SK-N-DZ (cell line): ENCODE data around the gene NIPA2. TPM values are rescaled to one million over a fixed set of nuclear protein-coding genes. Genes with fewer than 3 reads are reported as not detected.
"Not testable (repeated sequence)": the region's sequence is repeated elsewhere in the genome, so short reads cannot be mapped to it uniquely, and the experiment has no call there.

Experiments used
- DNase-seq: peaks from one replicate; pipeline ENCODE4 v3.0.0-alpha.2; 2015; ENCODE audit warnings: low spot score
- polyA plus RNA-seq, 2 experiments: library from polyadenylated mRNA; depleted of rRNA; stranded (reverse); fragments of >200 nt; gene quantifications; 2 replicates each; pipeline ENCODE4 v1.2.3, GENCODE V29; 2014

The NIPA2 gene
- 68.9 and 82.1 TPM in 2 replicates for polyA plus RNA-seq (2014; cell fraction: cytosol; rRNA removed)
- polyA plus RNA-seq (2014; cell fraction: nucleus; rRNA removed), result 28.6 and 31.1 TPM in 2 replicates

DNA sequence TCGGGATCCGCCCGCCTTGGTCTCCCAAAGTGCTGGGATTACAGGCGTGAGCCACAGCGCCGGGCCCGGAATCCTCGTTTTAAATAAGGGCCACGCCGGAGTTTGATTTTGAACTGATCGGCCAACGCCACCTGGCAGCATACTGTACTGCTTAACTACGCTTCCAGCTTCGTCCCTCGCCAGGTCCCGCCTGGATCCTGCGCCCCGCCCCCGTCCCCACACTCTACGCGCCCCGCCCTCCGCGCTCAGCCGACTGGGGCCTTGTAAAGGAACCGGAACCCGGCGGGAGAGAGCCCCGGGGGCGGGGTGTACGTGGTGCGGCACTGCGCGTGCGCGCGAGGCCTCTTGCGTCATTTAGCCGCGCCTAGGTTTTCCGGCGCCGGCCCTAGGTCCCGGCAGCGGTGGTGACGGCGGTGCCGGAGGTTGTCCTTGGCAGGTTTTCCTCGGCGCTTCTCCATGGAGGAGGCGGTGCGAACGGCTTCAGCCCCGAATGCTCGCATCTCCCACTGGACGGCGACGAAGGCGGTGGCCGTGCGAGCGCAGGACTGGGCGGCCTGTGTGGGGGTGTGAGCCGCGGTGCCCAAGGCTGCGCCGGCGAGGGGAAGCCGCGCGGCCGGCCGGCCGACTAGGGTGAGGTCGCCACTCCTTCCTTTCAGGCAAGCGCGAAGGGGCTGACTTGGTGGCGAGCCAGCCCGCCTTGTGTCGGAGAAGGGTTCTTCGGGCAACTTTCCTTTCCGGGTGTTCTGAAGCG lies at the start of gene NIPA2:
NIPA2 (plus strand) TSS at position 375 of the 751 bp plus-strand sequence. CDS start 13,066 bp downstream, outside the sequence.
- peak; percentile 97 for DNase-seq

DNA sequence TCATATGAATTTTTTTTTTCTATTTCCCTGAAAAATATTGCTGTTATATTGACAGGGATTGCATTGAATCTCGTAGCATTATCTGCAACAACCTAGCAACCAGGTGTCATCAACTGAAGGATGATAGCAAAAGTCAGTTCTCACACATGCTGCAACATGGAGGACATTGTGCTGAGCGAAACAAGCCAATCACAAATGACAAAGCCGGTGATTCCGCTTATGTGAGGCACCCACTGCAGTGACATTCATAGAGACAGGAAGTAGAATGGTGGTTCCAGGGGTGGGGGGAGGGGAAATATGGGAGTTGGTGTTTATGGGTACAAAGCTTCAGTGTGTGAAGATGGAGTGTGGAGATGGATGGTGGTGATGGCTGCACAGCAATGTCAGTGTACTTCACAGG lies 44.4 kb upstream of the NIPA2 start:
- no peak for DNase-seq

DNA sequence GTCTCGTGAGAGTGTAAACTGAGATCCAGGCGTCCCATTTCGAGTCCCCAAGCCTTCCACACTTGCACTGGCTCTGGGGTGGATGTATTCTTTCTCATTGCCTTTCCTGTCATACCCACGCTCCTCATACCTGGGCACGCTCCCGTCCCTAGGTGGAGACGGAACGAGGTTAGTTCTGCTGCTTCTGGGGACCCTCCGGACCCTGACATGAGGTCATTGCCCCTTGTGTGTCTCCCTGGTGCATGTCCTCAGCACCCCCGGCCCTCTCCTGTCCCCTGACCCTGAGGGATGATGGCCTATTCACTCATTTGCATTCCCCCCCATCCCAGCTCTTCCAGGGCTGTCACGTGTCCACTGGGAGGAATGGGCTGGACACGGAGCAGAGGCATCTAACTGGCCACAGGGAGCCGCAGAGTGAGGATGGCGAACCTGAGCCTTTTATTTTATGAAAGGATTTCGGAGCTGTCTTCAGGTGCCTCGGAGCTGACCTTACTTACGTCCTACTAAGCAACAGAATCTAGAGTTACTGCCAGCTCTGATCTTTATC lies 43.8 kb upstream of the NIPA2 start:
- no peak for DNase-seq

DNA sequence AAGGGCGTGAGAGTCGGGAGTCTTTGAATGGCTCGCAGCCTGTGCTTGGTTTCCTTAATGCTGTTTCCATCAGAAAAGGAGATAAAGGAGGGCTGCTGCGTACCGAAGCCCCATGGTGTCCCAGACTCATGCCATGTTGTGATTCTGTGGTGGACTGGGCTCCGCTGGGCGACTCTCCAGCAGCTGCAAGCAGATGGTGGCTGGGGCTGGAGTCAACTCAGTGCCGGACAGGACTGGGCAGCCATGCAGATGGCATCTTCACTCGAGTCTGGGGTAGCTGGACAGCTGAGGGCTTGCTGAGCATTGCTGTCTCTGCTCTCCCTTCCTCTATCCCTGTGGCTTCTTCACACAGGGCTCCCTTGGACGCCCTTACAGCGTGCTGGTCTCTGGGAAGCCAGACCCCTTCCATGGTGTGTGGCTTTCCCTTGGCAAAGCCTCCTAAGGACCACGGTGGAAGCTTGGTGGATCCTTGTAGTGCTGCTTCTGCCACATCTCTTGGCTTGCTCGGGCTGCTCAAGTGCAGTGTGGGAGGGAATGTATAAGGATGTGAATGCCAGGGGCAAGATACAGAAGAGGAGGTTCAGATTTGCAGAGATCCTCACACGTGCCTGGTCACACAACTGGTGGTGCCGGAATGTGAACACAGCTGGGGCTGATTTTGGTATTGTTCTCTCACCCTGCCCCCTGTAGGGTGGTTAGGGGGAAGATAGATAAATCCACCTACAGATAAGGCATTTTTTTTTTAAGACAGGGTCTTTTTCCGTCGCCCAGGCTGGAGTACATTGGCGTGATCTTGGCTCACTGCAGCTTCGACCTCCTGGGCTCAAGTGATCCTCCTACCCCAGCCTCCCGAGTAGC lies 43.0 kb upstream of the NIPA2 start:
- DNase-seq, result no peak

DNA sequence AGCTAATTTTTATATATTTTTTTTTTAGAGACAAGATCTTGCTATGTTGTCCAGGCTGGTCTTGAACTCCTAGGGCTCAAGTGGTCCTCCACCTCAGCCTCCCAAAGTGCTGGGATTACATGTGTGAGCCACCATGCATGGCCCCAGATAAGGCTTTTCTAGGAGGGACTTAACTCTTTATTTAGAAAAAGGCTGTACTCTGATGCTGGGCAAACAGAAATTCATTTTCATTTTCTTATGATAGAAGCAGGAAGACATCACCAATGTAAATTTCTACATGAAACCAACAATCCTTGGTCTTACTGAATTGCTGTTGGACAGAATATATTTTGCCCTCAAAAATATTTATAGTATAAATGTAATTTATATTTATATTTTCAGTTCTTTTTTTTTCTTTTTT lies 42.4 kb upstream of the NIPA2 start:
- DNase-seq, result no peak

DNA sequence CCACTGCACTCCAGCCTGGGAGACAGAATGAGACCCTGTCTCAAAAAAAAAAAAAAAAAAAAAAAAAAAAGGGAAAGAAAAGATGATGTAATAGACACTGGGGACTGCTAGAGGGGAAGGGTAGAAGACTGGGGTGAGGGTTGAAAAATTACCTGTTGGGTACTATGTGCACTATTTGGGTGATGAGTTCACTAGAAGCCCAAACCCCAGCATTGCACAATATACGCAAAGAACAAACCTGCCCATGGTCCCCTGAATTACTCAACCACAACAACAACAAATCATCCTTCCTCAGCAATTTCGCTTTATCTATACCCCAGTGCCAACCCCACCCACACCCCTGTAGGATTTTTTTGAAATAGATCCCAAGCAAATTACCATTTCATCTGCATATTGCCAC lies 38.6 kb upstream of the NIPA2 start:
- DNase-seq, result no peak

DNA sequence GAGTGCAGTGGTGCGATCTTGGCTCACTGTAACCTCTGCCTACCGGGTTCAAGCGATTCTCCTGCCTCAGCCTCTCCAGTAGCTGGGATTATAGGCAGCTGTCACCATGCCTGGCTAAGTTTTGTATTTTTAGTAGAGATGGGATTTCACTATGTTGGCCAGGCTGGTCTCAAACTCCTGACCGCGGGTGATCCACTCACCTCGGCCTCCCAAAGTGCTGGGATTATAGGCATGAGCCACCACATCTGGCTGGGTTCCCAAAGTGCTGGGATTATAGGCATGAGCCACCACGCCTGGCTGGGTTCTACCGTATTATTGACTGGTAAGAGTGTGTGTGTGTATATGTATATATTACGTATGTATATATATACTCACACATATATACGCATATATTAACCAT lies 35.5 kb upstream of the NIPA2 start:
- DNase-seq, result not testable (repeated sequence)

DNA sequence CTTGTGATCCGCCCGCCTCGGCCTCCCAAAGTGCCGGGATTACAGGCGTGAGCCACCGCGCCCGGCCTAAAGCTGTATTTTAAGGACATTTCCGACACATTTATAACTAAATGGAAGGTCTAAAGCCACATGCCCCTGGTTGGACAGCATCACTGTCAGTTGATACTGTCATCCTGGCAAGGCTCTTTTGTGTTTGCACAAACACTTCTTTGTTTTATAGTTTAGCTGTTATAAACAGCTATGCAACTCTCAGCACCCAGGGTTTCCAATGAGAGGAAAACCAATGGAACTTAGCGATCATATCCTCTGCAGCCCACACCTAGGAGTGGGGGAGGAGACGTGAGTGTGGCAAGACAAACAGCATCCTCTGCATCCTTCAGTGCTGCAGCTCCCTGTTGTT lies 32.3 kb upstream of the NIPA2 start:
- DNase-seq, result no peak

DNA sequence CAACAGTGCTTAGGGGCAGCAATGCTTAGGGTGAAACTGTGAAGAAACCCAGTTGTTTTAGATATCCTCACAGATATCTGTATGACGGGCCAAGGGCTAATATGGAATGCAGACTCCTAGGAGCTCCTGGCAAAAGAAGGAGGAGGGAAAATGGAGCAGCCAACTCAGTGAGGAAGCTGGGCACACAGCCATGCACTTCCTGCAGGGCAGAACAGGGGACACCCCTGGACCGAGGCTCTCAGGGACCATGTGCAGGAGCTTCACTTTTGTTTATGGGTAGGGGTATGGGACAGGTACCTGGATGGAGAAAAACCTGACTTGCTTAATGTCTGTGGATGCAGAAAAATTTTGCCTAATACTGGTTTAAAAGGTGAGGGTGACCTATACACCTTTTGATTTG lies 31.8 kb upstream of the NIPA2 start:
- no peak for DNase-seq

DNA sequence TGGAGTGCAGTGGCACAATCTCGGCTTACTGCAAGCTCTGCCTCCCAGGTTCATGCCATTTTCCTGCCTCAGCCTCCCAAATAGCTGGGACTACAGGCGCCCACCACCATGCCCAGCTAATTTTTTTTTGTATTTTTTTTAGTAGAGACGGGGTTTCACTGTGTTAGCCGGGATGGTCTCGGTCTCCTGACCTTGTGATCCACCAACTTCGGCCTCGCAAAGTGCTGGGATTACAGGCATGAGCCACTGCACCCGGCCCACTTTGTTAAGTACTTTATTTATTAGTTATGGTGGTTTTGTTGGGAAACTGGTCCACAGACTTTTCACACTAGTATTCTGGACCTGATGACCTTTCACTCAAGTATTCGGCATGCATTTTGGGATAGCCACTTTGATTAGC lies 30.6 kb upstream of the NIPA2 start:
- not testable (repeated sequence) for DNase-seq

DNA sequence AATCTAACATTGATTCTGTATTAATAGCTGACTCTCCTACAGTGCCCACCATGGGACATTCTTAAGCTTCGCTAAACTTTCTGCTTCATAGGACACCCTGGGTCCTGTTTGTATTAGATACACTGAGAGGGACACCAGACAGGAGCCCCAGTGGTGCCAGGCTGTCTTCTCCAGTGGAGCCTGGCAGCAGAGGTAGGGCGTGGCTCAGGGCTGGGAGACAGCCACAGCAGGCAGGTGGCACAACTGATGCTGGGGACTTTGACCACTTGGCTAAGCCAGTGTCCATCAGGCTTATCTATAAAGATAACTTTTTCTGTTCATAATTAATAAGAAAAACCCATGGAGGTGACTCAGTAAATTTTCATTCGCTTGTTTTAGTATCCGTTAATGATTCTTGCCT lies 30.2 kb upstream of the NIPA2 start:
- DNase-seq, result no peak

DNA sequence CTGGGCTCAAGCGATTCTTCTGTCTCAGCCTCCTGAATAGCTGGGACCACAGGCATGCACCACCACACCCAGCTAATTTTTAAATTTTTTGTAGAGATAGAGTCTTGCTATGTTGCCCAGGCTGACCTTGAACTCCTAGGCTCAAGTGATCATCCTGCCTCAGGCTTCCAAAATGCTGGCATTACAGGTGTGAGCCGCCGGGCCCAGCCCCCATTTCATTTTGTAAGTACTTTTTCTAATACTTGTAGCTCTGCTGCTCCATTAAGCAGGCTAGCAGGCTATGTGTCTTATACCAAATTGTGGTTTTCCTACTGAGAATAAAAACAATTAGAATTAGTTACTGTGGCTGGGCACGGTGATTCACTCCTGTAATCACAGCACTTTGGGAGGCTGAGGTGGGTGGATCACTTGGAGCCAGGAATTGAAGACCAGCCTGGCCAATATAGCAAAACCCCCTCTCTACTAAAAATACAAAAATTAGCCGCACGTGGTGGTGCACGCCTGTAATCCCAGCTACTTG lies 29.6 kb upstream of the NIPA2 start:
- no peak for DNase-seq

DNA sequence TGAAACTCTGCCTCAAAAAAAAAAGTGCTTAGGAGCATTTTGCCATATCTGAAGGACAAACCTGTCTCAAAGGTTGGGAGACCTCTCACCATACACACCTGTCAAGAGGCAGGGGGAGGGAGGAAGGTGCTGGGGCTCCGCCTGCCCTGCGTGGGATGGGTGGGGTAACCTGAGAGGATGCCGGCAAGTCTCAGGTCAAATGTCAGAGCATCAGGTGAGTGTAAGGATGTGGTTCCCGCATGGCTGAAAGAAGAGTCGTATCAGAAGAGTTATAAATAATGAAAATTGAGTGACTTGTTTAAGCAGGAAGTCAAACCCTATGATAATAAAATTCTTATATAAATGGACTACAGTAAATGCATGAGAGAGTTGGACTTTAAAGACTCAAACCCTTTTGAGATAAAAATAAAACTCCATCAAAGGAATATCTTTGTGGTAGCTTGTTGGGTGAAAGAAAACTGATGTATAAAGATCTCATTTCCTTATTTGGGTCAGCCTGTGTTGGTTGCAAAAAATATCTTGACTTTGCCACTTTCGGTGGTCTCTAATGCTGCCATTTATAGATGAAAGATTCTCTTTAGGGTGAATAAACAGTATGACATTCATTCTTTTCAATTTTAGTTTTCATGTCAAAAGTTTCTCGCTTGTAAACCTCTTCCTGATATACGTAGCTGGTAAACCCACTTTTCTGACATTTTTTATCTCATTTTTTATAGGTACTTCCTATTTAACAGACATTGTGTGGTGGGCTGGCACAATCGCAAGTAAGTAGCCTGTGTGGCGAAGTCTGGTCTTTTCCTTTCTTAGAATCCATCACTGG lies 28.2 kb upstream of the NIPA2 start:
- no peak for DNase-seq

DNA sequence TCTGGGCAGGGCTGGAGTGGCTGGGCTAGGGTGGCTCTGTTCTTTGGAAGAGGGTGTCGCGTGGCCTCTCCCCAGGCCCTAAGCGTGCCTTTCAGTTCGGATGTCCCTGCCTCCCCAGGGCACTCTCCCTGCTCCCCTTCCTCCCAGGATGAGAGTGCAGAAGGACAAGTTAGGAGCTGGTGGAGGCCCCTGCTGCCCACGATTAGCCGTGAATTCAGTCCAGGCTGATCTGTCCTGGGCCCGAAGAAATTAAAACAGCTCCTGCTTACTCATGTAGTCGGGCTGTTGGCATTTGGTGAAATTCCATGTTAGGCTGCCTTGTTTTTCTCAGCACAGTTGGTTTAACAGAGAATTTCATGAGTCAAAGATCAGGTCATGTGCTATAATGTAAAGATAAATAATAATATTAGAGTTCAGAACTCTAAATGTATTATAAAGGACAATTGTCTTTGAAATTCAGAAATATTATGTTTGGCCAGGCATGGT lies 27.6 kb upstream of the NIPA2 start:
- no peak for DNase-seq

DNA sequence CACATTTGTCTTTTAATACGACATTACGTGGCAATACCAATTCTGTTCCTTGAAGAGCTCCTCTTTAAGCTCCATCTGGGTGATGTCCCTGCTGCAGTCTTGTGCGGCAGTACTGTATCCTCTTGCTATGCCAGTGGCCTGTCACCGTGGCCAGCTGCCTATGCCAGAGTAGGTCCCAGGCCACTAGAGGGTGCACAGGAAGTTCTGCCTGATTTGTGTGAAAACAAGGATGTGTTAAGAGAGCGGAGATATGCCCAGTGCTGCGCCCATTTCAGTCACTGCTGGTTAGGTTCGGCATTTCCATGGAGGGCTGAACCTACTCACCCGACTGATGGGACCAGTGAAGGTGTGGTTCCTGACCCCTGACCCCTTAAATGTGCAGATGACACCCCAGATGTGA lies 26.8 kb upstream of the NIPA2 start:
- peak; percentile 9 for DNase-seq

DNA sequence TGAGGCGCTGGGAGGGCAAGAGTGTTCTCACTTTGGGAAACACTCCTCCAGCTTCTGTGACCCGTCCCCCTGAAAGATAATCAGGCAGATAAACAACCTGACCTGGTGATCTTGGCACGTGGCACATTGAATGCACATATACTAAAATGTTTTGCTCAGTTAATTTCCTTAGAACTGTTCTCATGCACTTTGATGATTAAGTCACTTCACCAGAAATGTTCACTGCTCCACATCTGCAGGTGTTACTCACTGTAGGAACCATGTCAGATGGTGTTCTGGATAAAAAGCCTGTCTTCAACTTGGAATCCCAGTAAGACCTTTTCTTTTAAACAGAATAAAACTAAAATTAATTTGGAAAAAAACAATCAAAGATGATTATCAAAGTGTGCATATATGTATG lies 24.6 kb upstream of the NIPA2 start:
- no peak for DNase-seq

DNA sequence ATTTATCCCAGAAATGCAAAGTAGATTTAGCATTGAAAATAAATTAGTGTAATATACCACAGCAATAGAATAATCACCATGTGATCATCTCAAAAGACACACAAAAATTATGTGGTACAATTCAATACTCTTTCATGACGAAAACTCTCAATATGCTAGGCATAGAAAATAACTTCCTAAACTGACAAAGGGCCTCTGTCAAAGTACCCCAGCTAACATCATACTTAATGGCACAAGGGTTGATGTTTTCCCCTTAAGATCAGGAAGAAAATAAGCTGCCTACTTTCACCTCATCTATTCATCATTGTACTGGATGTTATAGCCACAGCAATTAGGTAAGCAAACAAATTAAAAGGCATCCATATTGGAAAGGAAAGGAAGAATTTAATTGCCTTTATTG lies 22.7 kb upstream of the NIPA2 start:
- no peak for DNase-seq

DNA sequence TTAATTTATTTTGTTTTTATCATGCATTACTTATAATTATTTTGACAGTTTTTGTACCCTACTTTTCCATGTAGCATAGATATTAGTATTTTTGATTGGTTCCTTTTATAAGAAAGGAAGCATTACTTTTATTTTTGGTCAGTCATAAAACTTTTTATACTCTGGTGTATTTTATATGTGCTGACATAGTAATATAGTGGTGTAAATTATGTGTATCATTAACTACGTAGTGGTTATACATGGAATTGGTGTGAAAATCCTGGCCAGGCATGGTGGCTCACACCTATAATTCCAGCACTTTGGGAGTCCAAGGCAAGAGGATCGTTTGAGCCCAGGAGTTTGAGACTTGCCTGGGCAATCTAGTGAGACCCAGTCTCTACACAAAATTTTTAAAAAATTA lies 18.8 kb upstream of the NIPA2 start:
- no peak for DNase-seq

DNA sequence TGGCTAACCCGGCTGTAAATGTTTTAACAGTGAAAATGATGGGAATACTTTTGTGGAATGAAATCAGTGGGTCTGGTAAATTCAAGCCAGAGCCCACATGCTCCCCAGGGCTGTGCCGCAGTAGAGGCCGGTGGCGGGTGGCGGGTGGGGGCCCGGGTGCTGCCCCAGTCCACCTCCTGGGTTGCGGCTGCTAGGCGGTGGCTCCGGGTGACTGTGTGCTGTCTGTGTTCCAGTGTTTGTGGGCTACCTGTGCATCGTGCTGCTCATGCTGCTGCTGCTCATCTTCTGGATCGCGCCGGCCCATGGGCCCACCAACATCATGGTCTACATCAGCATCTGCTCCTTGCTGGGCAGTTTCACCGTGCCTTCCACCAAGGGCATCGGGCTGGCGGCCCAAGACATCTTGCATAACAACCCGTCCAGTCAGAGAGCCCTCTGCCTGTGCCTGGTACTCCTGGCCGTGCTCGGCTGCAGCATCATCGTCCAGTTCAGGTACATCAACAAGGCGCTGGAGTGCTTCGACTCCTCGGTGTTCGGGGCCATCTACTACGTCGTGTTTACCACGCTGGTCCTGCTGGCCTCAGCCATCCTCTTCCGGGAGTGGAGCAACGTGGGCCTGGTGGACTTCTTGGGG lies 14.9 kb upstream of the NIPA2 start:
- no peak for DNase-seq

DNA sequence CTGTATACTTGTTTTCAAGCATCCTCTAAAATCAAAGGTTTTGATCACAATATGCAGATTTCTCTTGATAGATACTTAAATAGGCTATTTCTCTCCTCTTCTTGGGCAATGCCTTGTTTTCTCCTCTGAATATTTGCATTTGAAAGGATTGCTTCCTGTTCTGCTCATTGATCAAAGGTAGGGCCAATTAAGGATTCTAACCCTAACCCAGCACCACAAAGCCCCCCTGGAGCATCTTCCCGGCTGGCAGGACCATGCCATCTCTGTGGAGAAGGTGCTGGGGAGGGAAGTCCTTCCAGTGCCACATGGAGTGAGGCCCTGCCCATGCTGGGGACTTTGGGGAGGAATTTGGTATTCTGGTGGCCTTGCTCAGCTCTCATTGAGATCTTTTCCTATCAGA lies 11.3 kb upstream of the NIPA2 start:
- no peak for DNase-seq

DNA sequence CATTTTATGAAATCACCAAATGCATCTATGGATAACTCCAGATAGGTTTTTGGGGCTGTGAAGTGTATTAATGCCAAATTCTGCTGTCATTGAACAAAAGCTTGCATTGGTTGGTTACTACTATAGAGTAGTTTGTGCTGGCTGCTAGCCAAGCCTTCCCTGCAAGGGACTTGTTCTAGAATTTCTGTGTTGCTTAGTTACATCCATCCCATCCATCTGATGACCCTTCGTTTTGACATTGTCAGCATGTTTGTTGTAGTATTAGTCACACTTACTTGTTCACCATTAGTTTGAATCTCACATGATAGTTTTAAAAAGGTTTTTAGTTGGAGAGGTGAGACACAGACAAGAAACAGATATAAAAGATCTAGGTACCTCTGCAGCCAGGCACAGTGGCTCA lies 7.0 kb upstream of the NIPA2 start:
- no peak for DNase-seq
